Measurements from ENCODE around the gene ETNK2.
A peak's percentile ranks its signal among the peaks of the same experiment; 100 is the strongest.

- TF ChIP-seq CTCF (IDR thresholded peaks at IDR 0.05) (peak in 3 of 4 donors; percentile 13 to 21 (median 17)), POLR2A (IDR thresholded peaks at IDR 0.05) (peak; percentile 49)
These were observed 21.7 kb downstream of the ETNK2 start for GRCh38 chr1:204130178-204130577.

Measured in right lobe of liver (tissue), 4 donors.